Activated B cell treated with CpG ODN at 0.5 μM for 24 hours (primary cell): ENCODE results near the gene RERE. TPM values are rescaled to one million over a fixed set of nuclear protein-coding genes. Genes with fewer than 3 reads are reported as not detected.

Experiments
- ATAC-seq: fragments of 200-7000 bp; cut with Tn5 transposase; one replicate; pipeline ENCODE4 v1.10.0; 2021; ENCODE audit warnings: low read depth, mild to moderate bottlenecking, moderate library complexity
- CTCF ChIA-PET: fragments of 350-600 bp; sonication (Branson Sonifier 250); formaldehyde crosslinking; loops from one replicate; lab custom pipeline; 2021; ENCODE audit warnings: antibody characterized with exemption; lab: Charles Lee
- POLR2A ChIA-PET: fragments of 350-600 bp; sonication (Branson Sonifier 250); formaldehyde crosslinking; loops from one replicate; lab custom pipeline; 2021; ENCODE audit warnings: antibody characterized with exemption; lab: Charles Lee
- DNase-seq: peaks from one replicate; pipeline ENCODE4 v3.0.0; 2022
- H3K27ac Mint-ChIP-seq: one replicate; pipeline ENCODE4 v1.8.0; 2020; ENCODE audit warnings: mixed read lengths
- H3K27me3 Mint-ChIP-seq: one replicate; pipeline ENCODE4 v1.8.0; 2021; ENCODE audit warnings: mixed read lengths
- H3K36me3 Mint-ChIP-seq: one replicate; pipeline ENCODE4 v1.8.0; 2021; ENCODE audit warnings: low read depth, mixed read lengths
- H3K4me1 Mint-ChIP-seq: one replicate; pipeline ENCODE4 v1.8.0; 2021; ENCODE audit warnings: mixed read lengths
- H3K4me3 Mint-ChIP-seq: one replicate; pipeline ENCODE4 v1.8.0; 2020; ENCODE audit warnings: mild to moderate bottlenecking, mixed read lengths
- H3K9me3 Mint-ChIP-seq: one replicate; pipeline ENCODE4 v1.8.0; 2020; ENCODE audit warnings: mixed read lengths
- CTCF ChIP-seq: fragments of 200-600 bp; IDR thresholded peaks from one replicate; pipeline ENCODE4 v1.8.0; 2022; ENCODE audit warnings: antibody characterized with exemption, mild to moderate bottlenecking
- intact Hi-C: fragments of 100-400 bp; cut with micrococcal nuclease; formaldehyde crosslinking; loops from one replicate; pipeline ENCODE4 v1.15.1; 2024
- total RNA-seq: library from RNA; stranded (reverse); gene quantifications from 2 replicates; pipeline ENCODE4 v1.2.3, GENCODE V29; 2022

RERE gene
- total RNA-seq, 1 donor from 2014 or later = 98.8 TPM

GRCh38 chr1:8845104-8846097 lies 28.0 kb upstream of the RERE start:
- CTCF ChIA-PET = interaction anchor here (1.0 to 1.6 kb wide), 2 partner anchors 17 to 815 kb away, joined by 3 read pairs; no protein-coding TSS in a partner anchor
- POLR2A ChIA-PET = no interaction called here
- Mint-ChIP-seq H3K4me3 (no peak overlapping the region), H3K36me3 (no peaks in the 10 kb centered on the region), H3K27ac (no peak overlapping the region), H3K4me1 (peaks cover 2% of the 10 kb centered on the region), H3K27me3 (peaks cover 8% of the 10 kb centered on the region), H3K9me3 (no peaks in the 10 kb centered on the region)
- ATAC-seq (no peak), DNase-seq (no peak)
- no peak for TF ChIP-seq CTCF
- intact Hi-C loops = loop anchor here (5.0 to 10.0 kb wide), 2 partner anchors 118 to 441 kb away; no protein-coding TSS in a partner anchor

- POLR2A ChIA-PET = no interaction called here
- H3K4me1 Mint-ChIP-seq = peaks cover 2% of the 10 kb centered on the region
- H3K27me3 Mint-ChIP-seq = peaks cover 8% of the 10 kb centered on the region
- peaks cover 4% of the 10 kb centered on the region for H3K9me3 Mint-ChIP-seq
- no peak overlapping the region for H3K4me3 Mint-ChIP-seq
- no peak for DNase-seq
- CTCF ChIA-PET = interaction anchor here (1.6 kb wide), 1 partner anchor 17 kb away, joined by 3 read pairs; no protein-coding TSS in a partner anchor
- no peaks in the 10 kb centered on the region for H3K36me3 Mint-ChIP-seq
- no peak for ATAC-seq
- no peak for TF ChIP-seq CTCF
- intact Hi-C loops = loop anchor here (5.0 to 10.0 kb wide), 2 partner anchors 117 to 440 kb away; no protein-coding TSS in a partner anchor
- no peak overlapping the region for H3K27ac Mint-ChIP-seq
These were observed 27.1 kb upstream of the RERE start for GRCh38 chr1:8844501-8845006.

GRCh38 chr1:8841395-8841794 lies 24.0 kb upstream of the RERE start:
- DNase-seq = no peak
- Mint-ChIP-seq H3K27ac (no peak overlapping the region), H3K4me1 (no peaks in the 10 kb centered on the region), H3K9me3 (peaks cover 4% of the 10 kb centered on the region), H3K4me3 (no peak overlapping the region), H3K27me3 (peaks cover 8% of the 10 kb centered on the region), H3K36me3 (no peaks in the 10 kb centered on the region)
- ATAC-seq = no peak
- intact Hi-C loops = loop anchor here (10.0 kb wide), 1 partner anchor 437 kb away; no protein-coding TSS in a partner anchor
- no peak for TF ChIP-seq CTCF
- CTCF ChIA-PET = no interaction called here
- POLR2A ChIA-PET = no interaction called here

- ChIA-PET CTCF (interaction anchor here (1.5 kb wide), 1 partner anchor 8 kb away, joined by 12 read pairs; no protein-coding TSS in a partner anchor), POLR2A (no interaction called here)
- ATAC-seq = no peak
- peaks cover 4% of the 10 kb centered on the region for H3K9me3 Mint-ChIP-seq
- no peak for TF ChIP-seq CTCF
- no peak overlapping the region for H3K4me3 Mint-ChIP-seq
- H3K36me3 Mint-ChIP-seq = no peaks in the 10 kb centered on the region
- H3K27me3 Mint-ChIP-seq = peaks cover 4% of the 10 kb centered on the region
- no peak overlapping the region for H3K27ac Mint-ChIP-seq
- intact Hi-C loops = loop anchor here (10.0 kb wide), 1 partner anchor 435 kb away; no protein-coding TSS in a partner anchor
- DNase-seq = no peak
- H3K4me1 Mint-ChIP-seq = no peaks in the 10 kb centered on the region
These were observed 22.6 kb upstream of the RERE start for GRCh38 chr1:8839990-8840389.
